ENCODE data around the gene ATP7B. TPM values are rescaled to one million over a fixed set of nuclear protein-coding genes. Genes with fewer than 3 reads are reported as not detected.

Gene ATP7B
- total RNA-seq, 1 donor from 2014 or later, result 18.3 TPM

DNA sequence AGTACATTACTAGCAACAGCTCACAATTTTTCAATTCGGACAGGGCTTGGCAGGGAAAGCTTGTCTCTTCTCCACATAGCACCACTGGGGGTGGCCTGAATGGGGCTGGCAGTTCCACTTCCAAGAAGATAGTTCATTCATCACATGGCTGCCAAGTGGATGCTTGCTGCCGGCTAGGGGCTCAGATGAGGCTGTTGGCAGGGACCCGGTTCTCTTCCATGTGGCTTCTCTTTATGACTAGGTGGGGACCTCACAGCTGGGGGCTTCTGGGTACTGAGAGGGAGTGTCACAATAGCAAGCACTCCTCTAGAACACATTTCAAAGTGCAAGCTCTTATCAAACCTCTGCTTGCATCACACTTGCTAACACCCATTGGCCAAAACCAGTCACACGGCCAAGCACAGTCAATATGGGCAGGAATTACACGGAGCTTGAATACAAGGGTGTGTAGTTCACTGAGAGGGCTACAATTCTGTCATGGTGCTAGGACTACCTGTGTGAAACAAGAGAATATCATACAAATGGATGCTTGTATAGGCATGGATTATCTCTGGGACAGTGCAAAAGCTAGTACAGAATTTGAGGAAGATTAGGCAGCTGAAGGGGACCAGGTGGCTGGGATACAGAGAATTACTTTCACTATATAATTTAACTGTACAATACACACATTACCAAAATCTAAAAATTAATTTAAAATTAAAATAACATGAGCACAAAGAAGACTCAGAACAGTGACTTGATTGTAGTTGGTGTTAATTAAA lies 32.3 kb downstream of the ATP7B start:
- DNase-seq (ENCODE audit: low spot score), result peak; percentile 54

DNA sequence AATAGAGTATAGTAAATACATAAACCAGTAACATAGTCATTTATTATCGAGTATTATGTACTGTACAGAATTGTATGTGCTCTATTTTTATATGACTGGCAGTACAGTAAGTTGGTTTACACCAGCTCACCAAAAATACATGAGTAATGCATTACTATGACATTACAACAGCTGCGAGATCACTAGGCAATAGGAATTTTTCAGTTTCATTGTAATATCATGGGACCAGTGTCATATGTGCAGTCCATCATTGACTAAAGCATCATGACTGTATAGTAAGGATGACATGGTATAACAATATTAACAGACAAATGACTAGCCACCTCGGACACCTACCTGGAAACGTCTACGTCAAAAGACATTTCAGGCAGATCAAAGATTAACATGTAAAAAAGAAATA lies 33.6 kb downstream of the ATP7B start:
- no peak for DNase-seq (ENCODE audit: low spot score)

DNA sequence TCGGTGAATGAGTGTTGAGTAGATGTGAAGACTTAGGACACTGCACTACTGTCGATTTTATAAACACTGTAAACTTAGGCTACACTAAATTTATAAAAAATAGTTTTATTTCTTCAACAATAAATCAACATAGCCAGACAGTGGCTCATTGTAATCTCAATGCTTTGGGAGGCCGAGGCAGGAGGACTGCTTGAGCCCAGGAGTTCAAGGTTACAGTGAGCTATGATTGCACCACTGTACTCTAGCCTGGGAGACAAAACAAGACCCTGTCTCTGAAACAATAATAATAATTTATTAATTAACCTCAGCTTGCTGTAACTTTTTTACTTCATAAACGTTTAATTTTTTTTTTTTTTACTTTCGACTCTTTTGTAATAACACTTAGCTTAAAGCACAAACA lies 34.4 kb downstream of the ATP7B start:
- DNase-seq (ENCODE audit: low spot score), result no peak

GRCh38 chr13:51976423-51976822 lies 34.8 kb downstream of the ATP7B start:
- no peak for DNase-seq (ENCODE audit: low spot score)

GRCh38 chr13:51974482-51974881 lies 36.8 kb downstream of the ATP7B start:
- no peak for DNase-seq (ENCODE audit: low spot score)

- DNase-seq (ENCODE audit: low spot score), result no peak
These were observed 39.5 kb downstream of the ATP7B start for GRCh38 chr13:51971520-51972426.

GRCh38 chr13:51970349-51970748 lies 40.9 kb downstream of the ATP7B start:
- DNase-seq (ENCODE audit: low spot score), result no peak

GRCh38 chr13:51967482-51968446 lies 43.5 kb downstream of the ATP7B start:
- DNase-seq (ENCODE audit: low spot score), result no peak

DNA sequence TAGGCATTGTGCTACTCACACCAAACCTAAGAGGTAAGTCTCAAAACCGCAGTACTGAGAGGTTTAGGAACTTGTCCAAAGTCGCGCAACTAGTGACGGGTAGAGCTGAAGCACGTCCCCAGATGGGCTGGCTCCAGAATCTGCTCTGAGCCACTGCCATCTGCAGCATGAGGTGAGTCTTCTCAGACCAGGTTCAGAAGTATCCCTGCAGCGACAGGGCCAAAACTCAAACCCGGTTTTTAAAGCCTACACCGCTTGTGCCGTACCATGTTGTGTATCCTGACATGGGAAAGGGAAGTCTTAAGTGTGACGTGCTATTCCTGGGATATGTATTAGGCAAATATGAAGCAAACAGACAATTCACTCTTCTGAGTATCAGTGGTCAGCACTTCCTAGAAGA lies 45.1 kb downstream of the ATP7B start:
- no peak for DNase-seq (ENCODE audit: low spot score)

DNA sequence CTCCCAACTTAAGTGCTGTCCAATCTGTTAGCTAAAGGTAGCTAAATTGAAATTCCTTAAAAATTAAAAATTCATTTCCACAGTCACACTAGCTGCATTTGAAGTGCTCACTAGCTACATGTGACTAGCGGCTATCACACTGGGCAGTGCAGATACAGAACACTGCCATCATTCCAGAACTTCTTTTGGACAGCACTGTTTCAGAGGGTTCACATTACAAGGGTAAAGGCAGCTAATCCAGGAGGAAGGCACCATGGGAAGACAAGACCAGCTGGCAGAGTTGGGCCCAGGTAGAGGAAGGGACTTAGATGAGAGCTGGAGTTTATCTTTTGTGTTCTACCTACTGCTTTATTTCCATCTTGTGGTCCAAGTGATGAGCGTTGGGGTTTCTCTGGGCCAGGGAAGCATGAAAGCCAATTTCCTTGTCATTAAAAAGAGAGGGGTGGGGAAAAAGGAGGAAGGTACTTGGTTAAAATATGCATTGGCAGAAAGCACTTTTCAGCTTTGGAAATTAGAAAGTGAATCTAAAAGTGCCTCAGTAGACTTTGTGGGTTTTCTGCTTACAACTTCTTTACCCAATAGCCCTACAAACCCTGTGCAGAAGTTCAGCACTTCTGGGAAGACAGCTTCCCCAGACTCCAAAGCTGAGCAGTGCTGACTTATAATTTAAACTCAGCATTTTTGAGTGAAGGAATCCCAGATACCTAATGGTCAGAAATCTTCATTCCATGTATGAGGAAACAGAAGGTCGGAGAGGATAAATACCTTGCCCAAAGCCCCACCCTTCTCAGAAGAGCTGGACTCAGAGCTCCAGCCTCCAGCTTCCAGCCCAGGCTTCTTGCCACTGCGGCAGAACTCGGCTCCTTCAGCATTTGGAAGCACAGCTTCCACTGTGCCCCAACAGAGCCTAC lies 49.5 kb downstream of the ATP7B start:
- no peak for DNase-seq (ENCODE audit: low spot score)

- DNase-seq (ENCODE audit: low spot score), result no peak
These were observed 50.5 kb downstream of the ATP7B start for GRCh38 chr13:51960766-51961165.

DNA sequence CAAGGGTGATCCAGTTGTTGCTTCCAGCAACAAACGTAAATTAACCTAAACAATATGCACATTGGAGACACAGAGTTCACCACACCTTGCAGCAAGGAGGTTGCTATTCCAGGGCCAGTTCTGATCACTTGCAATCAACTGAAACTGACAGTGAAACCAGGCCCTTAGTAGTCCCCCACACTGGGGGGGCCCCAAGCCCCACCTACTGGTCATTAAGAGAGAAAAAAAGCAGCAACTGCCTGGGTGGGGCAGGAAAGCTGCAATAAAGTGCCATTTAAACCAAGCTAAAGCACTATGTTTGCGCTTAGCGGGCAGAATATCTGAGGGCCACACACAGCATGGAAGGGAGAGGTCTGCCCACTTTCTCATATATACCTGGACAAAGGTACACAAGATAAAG lies 51.5 kb downstream of the ATP7B start:
- no peak for DNase-seq (ENCODE audit: low spot score)

DNA sequence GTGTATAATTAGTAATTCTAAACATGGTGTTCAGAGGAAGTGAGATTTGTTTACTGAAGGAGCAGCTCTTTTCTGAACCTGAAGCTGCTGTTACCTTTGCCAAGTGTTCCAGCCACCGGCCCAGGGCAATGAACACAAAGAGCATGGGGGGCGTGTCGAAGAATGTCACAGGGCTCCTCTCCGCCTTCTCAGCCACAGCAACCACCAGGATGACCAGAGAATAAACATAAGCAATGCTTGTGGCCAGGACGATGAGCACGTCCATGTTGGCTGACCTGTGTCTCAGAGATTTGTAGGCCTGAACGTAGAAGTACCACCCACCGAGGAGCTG lies 53.1 kb downstream of the ATP7B start:
- no peak for DNase-seq (ENCODE audit: low spot score)

DNA sequence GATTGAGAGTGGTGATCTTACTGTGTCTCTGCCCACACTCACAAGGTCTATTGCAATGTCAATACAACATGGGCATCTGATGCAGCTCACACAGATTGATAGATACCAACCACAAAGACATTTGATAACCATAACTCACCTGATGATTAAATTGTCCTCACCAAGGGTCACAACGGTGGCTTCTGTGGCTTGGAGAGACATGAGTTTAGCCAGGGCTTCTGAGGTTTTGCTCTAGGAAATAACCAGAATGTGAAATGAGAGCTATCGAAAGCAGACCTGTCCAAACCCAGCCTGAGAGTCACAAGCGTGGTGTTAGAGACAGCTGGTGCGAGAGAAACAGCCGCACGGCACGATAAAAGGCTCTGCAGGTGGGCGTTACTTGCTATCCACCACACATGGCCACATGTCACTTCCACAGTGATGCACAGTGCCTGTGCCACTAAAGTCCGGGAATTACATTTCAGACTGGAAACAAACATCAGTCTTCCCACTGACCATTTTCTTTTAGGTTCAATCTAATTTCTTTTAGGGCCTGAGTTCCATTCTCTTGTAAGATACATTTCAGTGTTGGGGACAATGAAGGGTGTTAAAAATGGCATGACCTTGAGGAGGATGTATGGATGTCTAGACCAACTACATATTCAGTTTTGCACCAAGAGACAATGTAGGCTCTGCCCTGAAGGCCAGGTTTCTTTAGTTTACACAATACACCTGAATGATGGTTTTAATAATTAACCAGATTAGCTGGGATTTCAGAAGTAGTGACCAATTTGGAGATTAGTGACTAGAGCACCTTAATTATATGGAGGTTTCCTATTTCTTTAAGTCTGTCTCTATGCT lies 53.7 kb downstream of the ATP7B start:
- no peak for DNase-seq (ENCODE audit: low spot score)

GRCh38 chr13:51956717-51957116 lies 54.5 kb downstream of the ATP7B start:
- DNase-seq (ENCODE audit: low spot score), result no peak

DNA sequence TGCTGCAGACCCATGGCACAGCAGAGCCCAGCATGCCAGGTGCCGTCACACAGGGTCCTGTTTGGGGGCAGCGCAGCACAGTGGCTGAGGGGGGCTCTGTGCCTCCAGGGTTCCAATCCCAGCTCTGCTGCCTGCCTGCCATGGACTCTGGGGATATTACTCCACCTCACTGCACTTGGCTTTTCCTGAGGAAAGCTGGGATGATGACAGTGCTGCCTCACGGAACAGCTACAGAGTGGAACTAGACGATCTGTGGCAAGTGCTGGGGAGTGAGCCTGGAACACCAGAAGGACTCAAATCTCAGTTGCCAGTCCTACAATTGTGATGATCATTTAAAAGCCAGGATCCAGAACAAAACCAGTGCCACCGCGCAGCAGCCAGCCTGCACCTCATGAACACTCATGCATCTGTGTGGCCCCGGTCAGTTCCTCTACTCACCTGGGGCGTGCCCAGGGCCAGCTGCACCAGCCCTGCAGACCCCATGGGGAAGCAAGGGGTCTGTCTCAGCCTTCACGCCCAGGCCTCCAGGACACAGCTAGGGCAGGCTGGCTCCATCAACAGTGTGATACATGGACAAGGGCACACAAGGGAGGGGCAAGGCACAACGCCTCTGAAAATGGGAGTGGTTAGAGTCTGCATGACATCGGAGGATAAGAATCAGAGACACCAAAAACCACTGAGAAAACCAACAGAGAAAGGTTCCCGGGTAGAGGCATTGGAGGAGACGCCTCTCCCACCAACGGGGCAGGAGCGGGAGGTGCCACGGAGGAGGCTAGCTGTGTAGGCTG lies 55.2 kb downstream of the ATP7B start:
- no peak for DNase-seq (ENCODE audit: low spot score)

GRCh38 chr13:51955281-51955771 lies 55.9 kb downstream of the ATP7B start:
- DNase-seq (ENCODE audit: low spot score), result no peak

DNA sequence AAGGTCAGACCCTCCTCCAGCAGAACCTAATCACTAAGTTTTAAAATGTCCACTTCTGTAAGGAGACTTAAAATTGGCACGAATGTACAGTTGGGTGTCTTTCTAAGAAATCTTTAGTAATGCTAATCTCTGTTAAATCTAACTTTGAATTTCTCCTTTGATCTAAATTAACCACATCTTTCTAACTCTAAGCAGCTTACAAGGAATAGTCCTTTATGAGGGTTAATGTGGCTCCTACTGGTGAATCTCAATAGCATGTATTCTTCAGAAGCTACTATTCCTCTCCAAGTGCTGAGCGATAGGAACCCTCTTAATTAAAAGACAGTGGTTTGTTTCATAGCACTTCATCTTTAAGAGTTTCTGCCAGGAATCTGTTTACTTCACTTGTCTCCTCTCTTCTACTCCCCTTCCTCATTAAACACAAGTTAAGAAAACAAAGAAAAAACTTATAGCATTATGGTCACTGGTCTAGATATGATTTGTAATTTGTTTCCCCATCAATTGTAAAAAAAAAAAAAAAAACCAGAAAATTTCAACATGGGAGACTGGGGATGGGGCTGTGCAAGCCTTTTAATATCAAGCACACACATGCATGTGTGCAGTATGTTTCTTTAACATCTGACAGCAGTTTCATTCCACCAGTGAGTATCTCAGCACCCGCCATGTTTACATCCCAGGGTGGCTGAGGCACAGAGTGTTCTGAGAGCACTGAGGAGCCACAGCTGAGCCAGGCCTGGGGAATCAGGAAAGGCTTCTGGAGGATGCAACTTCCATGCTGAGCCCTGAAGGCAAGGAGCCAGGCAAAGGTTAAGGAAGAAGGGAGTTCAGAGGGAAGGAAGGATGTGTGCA lies 57.7 kb downstream of the ATP7B start:
- no peak for DNase-seq (ENCODE audit: low spot score)

Measured in umbilical cord (tissue), 2 donors.